Parathyroid adenoma (tissue), 2 donors: ENCODE results near the gene KCNJ16.

Source experiments
- H2AFZ ChIP-seq: fragments of 300-600 bp; sonication (generic); one replicate; pipeline ENCODE4 v1.7.0; 2017; ENCODE audit warnings: antibody characterized with exemption, mild to moderate bottlenecking
- H3K27ac ChIP-seq: fragments of 300-600 bp; sonication (generic); one replicate; pipeline ENCODE4 v1.7.0; 2017
- H3K27me3 ChIP-seq: fragments of 300-600 bp; sonication (generic); one replicate; pipeline ENCODE4 v1.7.0; 2017; ENCODE audit warnings: low read length; ENCODE audit not compliant: control insufficient read depth, insufficient read depth
- H3K36me3 ChIP-seq: fragments of 300-600 bp; sonication (generic); one replicate; pipeline ENCODE4 v1.7.0; 2017; ENCODE audit warnings: low read length; ENCODE audit not compliant: control insufficient read depth, insufficient read depth
- H3K4me1 ChIP-seq: fragments of 300-600 bp; sonication (generic); one replicate; pipeline ENCODE4 v1.7.0; 2017; ENCODE audit warnings: control low read depth
- H3K4me2 ChIP-seq: fragments of 300-600 bp; sonication (generic); one replicate; pipeline ENCODE4 v1.7.0; 2017; ENCODE audit warnings: low read length
- H3K4me3 ChIP-seq: fragments of 300-600 bp; sonication (generic); one replicate; pipeline ENCODE4 v1.7.0; 2017; ENCODE audit warnings: low read depth, low read length
- H3K79me2 ChIP-seq: fragments of 300-600 bp; sonication (generic); one replicate; pipeline ENCODE4 v1.7.0; 2017; ENCODE audit warnings: control low read depth
- H3K9ac ChIP-seq: fragments of 300-600 bp; sonication (generic); one replicate; pipeline ENCODE4 v1.7.0; 2017; ENCODE audit warnings: mild to moderate bottlenecking
- H3K9me3 ChIP-seq: fragments of 300-600 bp; sonication (generic); one replicate; pipeline ENCODE4 v1.7.0; 2017; ENCODE audit warnings: low read length; ENCODE audit not compliant: control insufficient read depth
- TF ChIP-seq, protein P1 (sequence below): fragments of 300-600 bp; sonication (generic); IDR thresholded peaks from one replicate; pipeline ENCODE4 v1.7.0; 2017; ENCODE audit warnings: antibody characterized with exemption, mild to moderate bottlenecking
- donor health status: primary hyperparathyroidism.

KCNJ16 gene

DNA sequence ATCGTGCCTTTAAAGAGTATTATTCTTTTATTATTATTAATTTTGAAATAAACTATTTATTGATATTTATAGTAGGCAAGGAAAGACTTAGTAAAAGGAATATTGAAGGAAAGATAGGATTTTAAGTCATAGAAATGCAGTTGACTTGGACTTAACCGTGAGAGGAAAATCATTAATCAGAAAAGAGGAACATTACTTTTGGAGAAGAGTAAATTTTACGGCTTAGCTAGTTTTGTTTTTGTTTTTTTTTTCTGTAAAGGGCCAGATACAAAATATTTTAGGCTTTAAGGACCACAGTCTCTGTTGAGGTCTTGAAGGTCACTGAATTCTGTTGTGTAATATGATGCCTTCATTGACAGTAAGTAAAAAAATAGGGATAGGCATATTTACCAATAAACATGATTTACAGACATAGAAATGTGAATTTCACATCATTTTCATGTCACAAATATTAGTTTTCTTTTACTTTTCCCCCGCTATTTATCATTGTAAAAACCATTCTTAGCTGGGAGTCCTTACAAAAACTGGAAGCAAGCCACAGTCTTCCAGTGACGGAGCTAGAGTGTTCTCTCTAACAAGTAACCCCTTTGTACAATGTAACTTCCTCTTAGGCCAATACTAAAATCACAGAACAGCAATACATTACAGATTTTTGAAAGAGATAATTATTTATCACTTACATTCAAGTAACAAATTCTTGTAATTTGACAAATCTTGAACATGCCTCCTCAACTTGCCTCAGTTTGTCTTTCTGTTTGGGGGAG lies 2.3 kb upstream of the KCNJ16 start:
- H3K27me3 ChIP-seq, result no peaks in the 10 kb centered on the region
- peak overlapping the region; percentile 8 for H3K4me3 ChIP-seq
- H3K36me3 ChIP-seq, result no peaks in the 10 kb centered on the region
- TF ChIP-seq, protein P1, sequence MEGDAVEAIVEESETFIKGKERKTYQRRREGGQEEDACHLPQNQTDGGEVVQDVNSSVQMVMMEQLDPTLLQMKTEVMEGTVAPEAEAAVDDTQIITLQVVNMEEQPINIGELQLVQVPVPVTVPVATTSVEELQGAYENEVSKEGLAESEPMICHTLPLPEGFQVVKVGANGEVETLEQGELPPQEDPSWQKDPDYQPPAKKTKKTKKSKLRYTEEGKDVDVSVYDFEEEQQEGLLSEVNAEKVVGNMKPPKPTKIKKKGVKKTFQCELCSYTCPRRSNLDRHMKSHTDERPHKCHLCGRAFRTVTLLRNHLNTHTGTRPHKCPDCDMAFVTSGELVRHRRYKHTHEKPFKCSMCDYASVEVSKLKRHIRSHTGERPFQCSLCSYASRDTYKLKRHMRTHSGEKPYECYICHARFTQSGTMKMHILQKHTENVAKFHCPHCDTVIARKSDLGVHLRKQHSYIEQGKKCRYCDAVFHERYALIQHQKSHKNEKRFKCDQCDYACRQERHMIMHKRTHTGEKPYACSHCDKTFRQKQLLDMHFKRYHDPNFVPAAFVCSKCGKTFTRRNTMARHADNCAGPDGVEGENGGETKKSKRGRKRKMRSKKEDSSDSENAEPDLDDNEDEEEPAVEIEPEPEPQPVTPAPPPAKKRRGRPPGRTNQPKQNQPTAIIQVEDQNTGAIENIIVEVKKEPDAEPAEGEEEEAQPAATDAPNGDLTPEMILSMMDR, result no peak
- H2AFZ ChIP-seq, result peak overlapping the region; percentile 57
- no peaks in the 10 kb centered on the region for H3K9me3 ChIP-seq
- H3K9ac ChIP-seq, result no peak overlapping the region
- peaks cover 15% of the 10 kb centered on the region for H3K79me2 ChIP-seq
- peaks cover 46% of the 10 kb centered on the region for H3K4me1 ChIP-seq
- peak overlapping the region; percentile 87 for H3K4me2 ChIP-seq
- peak overlapping the region; percentile 95 for H3K27ac ChIP-seq

DNA sequence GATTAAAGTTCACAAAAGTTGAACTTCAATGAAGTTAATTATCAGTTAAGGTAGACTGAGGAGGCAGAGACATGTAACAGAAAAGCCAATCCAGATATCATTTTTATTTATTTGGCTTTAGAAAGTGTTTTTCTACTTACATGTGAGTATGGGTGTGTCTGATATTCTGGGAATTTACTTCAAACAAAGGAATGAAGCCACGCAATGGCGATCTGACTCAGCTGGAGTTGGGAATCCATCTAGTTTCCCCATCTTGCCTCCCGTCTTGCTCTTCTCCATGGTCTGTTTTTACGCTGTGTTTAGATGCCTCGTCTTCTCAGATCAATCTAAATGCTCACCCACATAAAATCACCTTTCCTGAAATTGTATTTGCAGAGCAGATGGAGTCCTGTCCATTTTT lies 1.7 kb upstream of the KCNJ16 start:
- H3K4me3 ChIP-seq, result peak overlapping the region; percentile 86
- H2AFZ ChIP-seq, result peak overlapping the region; percentile 57
- H3K9ac ChIP-seq, result no peak overlapping the region
- peaks cover 20% of the 10 kb centered on the region for H3K79me2 ChIP-seq
- TF ChIP-seq, protein P1, result no peak
- H3K4me2 ChIP-seq, result peak overlapping the region; percentile 87
- peaks cover 45% of the 10 kb centered on the region for H3K4me1 ChIP-seq
- H3K27ac ChIP-seq, result peak overlapping the region; percentile 95
- no peaks in the 10 kb centered on the region for H3K9me3 ChIP-seq
- no peaks in the 10 kb centered on the region for H3K36me3 ChIP-seq
- no peaks in the 10 kb centered on the region for H3K27me3 ChIP-seq

DNA sequence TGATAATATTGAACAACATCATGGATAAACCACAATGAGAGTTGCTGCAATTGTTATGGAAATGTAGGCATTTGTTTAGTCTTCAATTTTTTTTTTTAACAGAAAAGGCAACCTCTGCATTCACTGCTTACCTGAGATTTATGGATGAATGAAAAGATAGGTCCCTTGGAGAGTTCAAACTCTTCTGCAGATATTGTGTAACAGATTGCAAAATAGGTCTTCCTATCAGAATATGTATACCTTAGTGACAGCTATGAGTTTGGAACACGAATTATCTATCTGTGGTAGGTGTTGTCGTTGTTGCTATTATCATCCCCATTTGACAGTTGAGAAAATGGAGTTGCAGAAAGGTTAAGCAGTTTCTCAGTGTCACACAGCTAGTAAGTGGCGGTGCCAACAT lies 1.2 kb upstream of the KCNJ16 start:
- TF ChIP-seq, protein P1, result no peak
- H3K4me3 ChIP-seq, result peak overlapping the region; percentile 86

DNA sequence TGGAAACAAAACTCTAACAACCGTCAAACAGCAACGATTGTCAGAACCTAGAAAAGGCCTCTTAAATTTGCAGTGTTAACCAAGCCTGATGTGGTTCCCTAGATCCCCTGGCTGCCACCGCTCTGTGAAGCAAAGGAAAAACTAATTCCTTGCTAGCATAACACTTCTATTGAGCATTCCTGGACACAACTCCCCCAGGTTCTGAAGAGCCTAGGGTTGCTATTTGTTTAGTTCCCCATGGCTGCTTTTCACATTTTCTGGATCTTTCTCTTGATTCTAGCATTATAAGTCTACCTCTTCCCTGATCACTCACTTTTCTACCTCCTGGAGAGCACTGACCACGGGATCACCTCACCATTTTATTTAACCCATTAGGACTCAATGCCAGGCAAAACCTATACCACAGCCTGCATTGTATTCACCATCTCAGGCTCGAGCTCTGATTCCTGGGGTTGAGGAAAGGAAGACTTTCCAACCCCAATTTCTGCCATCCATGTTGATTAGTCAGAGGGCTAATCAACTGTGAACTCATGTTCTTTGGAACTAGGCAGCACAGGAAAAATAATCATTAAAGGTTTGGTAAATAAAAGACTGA lies 692 bp upstream of the KCNJ16 start:
- Histone ChIP-seq H3K36me3 (no peaks in the 10 kb centered on the region), H3K4me3 (peak overlapping the region; percentile 86), H3K27me3 (no peaks in the 10 kb centered on the region), H2AFZ (peak overlapping the region; percentile 39), H3K4me1 (peaks cover 37% of the 10 kb centered on the region), H3K4me2 (peak overlapping the region; percentile 87), H3K27ac (peak overlapping the region; percentile 95), H3K9me3 (no peaks in the 10 kb centered on the region), H3K79me2 (peaks cover 29% of the 10 kb centered on the region), H3K9ac (peak overlapping the region; percentile 20)
- TF ChIP-seq, protein P1, result no peak

More for the DNA sequence above, 1.2 kb upstream of the KCNJ16 start:
- peaks cover 40% of the 10 kb centered on the region for H3K4me1 ChIP-seq
- H3K27ac ChIP-seq, result peak overlapping the region; percentile 95
- peaks cover 25% of the 10 kb centered on the region for H3K79me2 ChIP-seq
- no peak overlapping the region for H3K9ac ChIP-seq
- H3K9me3 ChIP-seq, result no peaks in the 10 kb centered on the region
- H2AFZ ChIP-seq, result peak overlapping the region; percentile 39
- H3K4me2 ChIP-seq, result peak overlapping the region; percentile 87
- H3K27me3 ChIP-seq, result no peaks in the 10 kb centered on the region
- H3K36me3 ChIP-seq, result no peaks in the 10 kb centered on the region
